Measurements from ENCODE around the gene MAP2K5.
"Not testable (repeated sequence)": the region's sequence is repeated elsewhere in the genome, so short reads cannot be mapped to it uniquely, and the experiment has no call there.

The MAP2K5 gene

DNA sequence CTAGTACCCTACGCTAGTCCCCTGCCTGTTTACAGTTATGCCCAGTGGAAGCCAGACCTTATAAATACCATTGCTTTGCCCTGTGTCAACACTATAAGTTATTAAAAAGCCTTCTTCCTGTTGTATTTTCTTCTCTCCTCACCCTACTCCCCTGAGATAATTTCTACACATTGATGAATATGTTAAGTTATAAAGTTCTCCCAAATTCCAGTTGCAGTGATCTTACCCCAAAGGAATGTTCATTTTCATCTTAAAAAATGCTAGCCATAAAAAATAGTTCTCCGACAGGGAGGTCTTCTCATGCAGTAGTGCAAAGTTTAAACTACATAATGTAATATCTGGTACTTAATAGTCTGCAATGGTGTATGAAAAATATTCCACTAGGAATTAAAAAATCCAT is 58.6 kb downstream of the MAP2K5 start:
- DNase-seq (ENCODE audit: low spot score), result no peak

DNA sequence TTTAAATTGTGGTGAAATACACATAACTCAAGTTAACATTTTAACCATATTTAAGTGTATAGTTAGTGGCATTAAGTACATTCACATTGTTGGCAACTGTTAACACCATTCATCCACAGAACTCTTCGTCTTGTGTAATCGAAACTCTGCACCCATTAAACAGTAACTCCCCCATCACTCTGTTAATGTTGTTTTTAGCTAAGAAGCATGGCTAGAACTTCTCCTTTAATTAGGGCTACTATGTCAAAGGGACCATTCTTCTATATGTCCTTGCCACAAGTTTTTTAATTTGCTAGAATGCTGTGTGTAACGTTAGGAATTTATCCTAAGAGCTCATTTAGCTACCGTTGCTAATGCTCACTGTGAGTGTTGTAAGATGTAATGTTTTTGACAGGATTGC is 60.6 kb downstream of the MAP2K5 start:
- DNase-seq (ENCODE audit: low spot score), result no peak

DNA sequence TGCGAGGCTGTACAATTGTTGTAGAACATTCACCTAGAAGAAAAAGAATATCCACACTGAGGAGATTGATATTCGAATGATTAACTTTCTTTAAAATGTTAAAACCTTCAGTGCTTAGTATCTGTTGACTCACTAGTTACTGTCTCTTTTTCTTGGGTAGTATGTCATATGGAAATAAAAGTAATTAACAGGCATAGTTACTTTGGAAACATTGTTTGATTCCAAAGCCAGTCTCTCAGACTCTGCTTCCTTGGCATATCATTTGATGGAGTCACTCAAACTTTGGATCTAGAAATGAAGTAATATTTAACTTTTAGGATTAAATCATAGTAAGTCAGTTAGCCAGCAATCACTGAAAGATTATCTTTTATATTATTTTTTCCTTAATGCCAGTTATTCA is 63.4 kb downstream of the MAP2K5 start:
- DNase-seq (ENCODE audit: low spot score), result no peak

DNA sequence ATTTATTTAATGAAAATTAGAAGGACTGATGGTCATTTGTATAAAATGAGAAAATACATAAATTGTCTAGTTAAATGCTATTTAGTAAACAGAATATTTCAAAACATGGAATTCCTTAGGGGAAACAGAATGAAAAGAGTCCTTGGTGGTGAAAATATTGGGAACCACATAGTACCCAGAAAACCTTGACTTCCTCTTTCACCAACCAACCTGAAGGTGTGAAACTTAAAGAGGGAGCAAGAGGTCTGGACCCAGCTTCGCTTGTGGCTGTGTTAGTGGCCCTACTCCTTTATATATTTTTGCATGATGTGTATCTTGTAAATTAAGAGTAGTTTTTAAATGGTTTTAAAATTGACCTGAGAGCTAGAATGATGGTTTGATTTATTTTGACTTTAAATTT is 64.2 kb downstream of the MAP2K5 start:
- no peak for DNase-seq (ENCODE audit: low spot score)

DNA sequence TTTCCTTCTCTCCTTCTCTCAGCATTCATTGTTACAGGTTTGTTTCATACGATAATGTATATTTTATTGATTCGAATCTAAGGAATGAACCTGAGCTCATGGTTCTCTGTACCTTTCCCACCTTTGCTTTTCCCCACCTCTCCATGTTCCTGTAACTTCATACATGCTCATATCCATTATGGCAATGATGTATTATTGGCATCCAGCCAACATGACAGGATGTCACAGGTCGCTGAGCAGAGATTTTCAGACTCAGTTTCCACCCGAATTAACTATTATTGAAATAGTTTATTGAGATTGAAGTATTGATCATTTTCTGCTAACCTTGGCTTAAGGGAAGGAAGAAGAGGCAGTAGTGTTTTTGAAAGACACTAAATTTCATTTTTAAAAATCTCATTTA is 64.8 kb downstream of the MAP2K5 start:
- DNase-seq (ENCODE audit: low spot score), result no peak

GRCh38 chr15:67607959-67608637 is 65.6 kb downstream of the MAP2K5 start:
- no peak for DNase-seq (ENCODE audit: low spot score)

GRCh38 chr15:67608638-67608959 is 66.1 kb downstream of the MAP2K5 start:
- no peak for DNase-seq (ENCODE audit: low spot score)

GRCh38 chr15:67611370-67612369 is 69.2 kb downstream of the MAP2K5 start:
- no peak for DNase-seq (ENCODE audit: low spot score)

- DNase-seq (ENCODE audit: low spot score), result no peak
Observed at GRCh38 chr15:67613211-67613610, 70.7 kb downstream of the MAP2K5 start.

DNA sequence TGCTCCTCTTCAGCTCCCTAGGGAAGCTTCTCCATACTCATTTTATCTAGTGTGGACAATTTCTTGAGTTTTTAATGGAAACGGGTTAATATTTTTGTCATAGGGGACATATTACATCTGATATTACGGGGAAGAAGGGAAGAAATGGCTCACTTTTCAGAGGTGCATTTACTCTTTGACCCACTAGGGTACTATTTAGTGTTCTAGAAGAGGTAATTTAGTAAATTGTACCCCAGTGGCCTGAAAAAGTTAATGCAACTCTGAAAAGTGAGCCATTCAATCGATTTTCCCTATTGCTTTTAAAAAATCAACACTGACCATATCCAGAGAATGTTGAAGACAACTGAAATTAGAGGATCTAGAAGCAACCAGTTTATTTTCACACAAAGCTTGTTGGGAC is 71.2 kb downstream of the MAP2K5 start:
- DNase-seq (ENCODE audit: low spot score), result no peak

- DNase-seq (ENCODE audit: low spot score), result not testable (repeated sequence)
Observed at GRCh38 chr15:67615131-67615534, 72.6 kb downstream of the MAP2K5 start.

GRCh38 chr15:67618297-67618696 is 75.8 kb downstream of the MAP2K5 start:
- no peak for DNase-seq (ENCODE audit: low spot score)

DNA sequence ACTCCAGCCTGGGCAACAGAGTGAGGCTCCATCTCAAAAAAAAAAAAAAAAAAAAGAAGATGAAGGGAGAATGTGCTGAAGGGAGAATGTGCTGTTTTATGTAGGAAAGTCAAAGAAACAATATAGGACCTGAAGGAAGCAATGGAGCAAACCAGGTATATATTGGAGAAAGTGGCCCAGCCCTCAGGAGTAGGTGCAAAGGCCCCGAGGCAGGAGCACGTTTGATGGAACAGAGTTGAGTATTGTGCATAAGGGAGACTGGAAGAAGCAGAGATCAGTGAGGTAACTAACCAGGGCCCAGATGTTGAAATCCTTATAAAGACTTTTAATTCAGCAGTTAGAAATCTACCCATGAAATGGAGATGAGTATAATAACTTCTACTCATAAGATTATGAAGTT is 79.6 kb downstream of the MAP2K5 start:
- DNase-seq (ENCODE audit: low spot score), result no peak

- no peak for DNase-seq (ENCODE audit: low spot score)
Observed at GRCh38 chr15:67632261-67632660, 89.8 kb downstream of the MAP2K5 start.

GRCh38 chr15:67635950-67636349 is 93.4 kb downstream of the MAP2K5 start:
- DNase-seq (ENCODE audit: low spot score), result not testable (repeated sequence)

DNA sequence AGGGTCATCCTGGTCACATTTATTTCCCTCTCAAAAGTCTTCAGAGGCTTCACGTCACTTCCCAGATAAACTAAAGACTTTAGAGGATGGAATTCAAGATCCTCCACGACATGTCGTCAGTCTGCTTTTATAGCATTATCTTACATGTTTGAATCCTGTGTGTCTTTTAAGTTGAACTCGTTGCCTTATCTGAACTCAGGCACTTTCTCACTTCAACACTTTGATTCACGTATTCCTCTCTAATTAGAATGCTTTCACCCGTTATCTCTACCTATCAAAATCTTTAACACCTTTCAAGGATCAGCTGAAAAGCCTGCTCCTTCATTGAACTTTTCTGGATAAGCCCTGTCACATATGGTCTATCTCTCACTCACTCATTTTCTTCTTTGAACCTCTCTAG is 97.1 kb downstream of the MAP2K5 start:
- DNase-seq (ENCODE audit: low spot score), result no peak

- no peak for DNase-seq (ENCODE audit: low spot score)
Observed at GRCh38 chr15:67641453-67641852, 99.0 kb downstream of the MAP2K5 start.

GRCh38 chr15:67646847-67647246 is 104.3 kb downstream of the MAP2K5 start:
- DNase-seq (ENCODE audit: low spot score), result no peak

GRCh38 chr15:67652586-67652985 is 110.1 kb downstream of the MAP2K5 start:
- no peak for DNase-seq (ENCODE audit: low spot score)

GRCh38 chr15:67660446-67660845 is 117.9 kb downstream of the MAP2K5 start:
- DNase-seq (ENCODE audit: low spot score), result no peak

DNA sequence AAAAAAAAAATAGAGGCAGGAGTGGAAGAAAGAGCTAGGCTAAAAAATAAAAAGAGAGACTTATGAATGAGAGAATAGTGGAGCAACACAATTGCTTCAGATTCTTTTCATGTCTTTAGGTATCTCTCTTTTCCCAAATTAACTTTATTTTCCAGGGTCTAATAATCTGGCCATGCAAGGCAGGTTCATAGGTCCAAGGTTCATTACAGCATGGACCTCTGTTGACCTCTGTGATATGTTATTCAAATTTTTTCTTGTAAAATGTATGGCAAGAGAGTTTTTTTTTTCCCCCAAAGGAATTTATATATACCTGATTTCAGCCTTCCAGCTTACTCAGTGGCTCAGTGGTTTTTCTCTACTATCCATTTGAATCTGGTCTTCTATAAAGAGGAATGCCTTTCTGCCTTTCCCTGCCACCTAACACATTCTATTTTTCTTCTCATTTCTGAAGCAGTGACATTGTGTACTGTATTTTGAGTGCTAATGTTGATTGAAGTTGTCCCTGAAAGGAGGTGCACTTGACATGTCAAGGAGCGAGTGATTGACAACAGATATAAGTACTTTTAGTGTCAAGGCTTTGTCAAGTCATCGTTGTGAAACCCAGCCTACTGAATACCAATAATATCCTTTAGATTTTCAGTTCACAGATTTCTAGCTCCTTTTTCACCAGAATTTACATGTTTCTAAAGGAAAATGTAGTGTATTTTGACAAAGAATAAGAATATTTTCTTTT is 118.5 kb downstream of the MAP2K5 start:
- no peak for DNase-seq (ENCODE audit: low spot score)

- DNase-seq (ENCODE audit: low spot score), result no peak
Observed at GRCh38 chr15:67670647-67671305, 128.3 kb downstream of the MAP2K5 start.
